NCI-H460 (cell line): ENCODE data around the gene ZNF611. TPM values are rescaled to one million over a fixed set of nuclear protein-coding genes. Genes with fewer than 3 reads are reported as not detected.
"Not testable (repeated sequence)": the region's sequence is repeated elsewhere in the genome, so short reads cannot be mapped to it uniquely, and the experiment has no call there.

ENCODE experiments used
- DNase-seq: peaks from one replicate; pipeline ENCODE4 v3.0.0-alpha.2; 2016; ENCODE audit warnings: low read depth; ENCODE audit errors: extremely low read depth
- total RNA-seq: library from RNA; depleted of rRNA; stranded (reverse); fragments of >200 nt; shearing (Covaris generic); gene quantifications from 2 replicates; pipeline ENCODE4 v1.2.3, GENCODE V29; 2014

ZNF611 gene
- total RNA-seq, 1 experiment from 2014 or later, result 8.2 TPM

DNA sequence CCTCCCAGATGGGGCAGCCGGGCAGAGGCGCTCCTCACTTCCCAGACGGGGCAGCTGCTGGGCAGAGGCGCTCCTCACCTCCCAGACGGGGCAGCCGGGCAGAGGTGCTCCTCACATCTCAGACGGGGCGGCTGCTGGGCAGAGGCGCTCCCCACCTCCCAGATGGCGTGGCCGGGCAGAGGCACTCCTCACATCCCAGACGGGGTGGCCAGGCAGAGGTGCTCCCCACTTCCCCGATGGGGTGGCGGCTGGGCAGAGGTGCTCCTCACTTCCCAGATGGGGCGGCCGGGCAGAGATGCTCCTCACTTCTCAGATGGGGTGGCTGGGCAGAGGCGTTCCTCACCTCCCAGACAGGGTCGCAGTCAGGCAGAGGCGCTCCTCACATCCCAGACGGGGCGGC, 14.3 kb downstream of the ZNF611 start:
- DNase-seq, result not testable (repeated sequence)

DNA sequence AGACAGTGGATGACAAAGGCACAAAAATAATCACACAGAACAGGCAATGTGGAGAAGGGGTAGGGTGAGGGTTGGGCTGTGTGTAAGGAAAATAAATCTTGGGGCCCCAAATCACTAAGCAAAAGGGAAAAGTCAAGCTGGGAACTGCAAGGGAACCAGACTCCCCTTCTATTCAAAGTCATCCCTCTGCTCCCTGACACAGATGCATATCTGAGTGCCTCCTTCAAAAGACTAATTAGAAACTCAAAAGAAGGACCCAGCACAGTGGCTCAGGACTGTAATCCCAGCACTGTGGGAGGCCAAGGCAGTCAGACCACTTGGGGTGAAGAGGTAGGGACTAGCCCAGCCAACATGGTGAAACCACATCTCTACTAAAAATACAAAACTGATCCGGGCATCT, 18.3 kb downstream of the ZNF611 start:
- DNase-seq, result no peak

DNA sequence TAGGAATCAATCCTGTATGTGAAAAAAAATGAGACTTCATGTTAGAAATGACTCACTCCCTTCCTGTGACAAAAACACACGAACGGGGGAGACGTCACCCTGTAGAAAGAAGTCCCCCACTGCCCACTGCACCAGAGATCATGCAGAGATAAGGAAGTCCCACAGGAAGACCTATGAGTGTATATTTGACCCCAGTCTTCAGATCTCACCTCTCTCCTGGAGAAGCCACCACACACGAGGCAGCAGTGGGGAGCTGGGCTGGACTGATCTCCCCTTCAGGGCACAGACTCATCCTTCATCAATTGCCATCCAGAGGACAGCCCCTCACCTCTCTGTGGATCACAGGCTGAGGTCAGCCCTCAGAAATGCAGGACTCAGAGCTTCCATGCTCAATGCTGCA, 18.9 kb downstream of the ZNF611 start:
- not testable (repeated sequence) for DNase-seq

DNA sequence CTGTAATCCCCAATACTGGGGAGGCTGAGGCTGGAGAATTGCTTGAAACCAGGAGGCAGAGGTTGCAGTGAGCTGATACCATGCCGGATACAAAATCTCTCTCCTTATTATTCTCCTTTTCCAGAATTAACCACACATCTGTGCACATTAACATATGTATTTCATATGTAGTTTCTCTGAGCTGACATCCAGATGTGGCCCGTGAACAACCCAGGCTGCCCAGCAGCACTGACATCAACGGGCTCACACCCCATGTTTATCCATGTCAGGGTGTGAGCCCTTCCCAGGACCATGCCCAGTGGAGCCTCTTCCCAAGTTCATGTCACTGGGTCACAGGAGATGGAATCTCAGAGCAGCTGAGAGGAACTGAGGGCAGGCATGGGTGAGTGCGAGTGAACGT, 19.5 kb downstream of the ZNF611 start:
- not testable (repeated sequence) for DNase-seq

DNA sequence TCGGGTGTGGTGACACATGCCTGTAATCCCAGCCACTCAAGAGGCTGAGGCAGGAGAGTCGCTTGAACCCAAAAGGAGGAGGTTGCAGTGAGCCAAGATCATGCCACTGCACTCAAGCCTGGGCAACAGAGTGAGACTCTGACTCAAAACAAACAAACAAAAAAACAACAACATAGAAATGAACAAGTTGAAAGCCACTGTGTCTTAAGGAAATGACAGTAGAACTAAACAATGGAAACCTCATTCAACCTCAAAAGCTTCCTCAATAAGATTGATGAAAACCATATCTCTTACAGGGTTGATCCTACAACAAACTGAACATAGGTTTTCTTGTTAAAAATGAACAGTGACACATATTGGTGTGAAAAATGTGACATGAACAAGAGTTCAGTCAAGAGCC, 21.8 kb downstream of the ZNF611 start:
- not testable (repeated sequence) for DNase-seq

DNA sequence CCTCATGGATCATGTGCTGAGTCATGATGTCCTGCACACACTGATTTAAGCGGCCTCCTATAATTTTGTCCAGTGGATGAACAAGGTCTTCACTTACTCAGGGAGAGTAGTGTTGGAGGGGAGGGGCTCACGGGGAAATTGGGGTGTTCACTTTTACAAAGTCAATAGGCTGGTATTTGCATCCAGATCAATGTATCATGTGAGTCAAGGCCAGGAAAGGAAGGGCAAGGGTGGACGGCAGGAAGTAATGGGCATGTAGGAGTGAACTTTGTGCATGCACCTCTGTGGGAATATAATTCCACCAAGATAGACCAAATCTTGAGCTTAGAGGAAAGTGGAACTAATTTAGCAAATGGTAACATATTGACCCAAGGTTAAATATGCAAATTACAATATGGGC, 23.2 kb downstream of the ZNF611 start:
- DNase-seq, result not testable (repeated sequence)

DNA sequence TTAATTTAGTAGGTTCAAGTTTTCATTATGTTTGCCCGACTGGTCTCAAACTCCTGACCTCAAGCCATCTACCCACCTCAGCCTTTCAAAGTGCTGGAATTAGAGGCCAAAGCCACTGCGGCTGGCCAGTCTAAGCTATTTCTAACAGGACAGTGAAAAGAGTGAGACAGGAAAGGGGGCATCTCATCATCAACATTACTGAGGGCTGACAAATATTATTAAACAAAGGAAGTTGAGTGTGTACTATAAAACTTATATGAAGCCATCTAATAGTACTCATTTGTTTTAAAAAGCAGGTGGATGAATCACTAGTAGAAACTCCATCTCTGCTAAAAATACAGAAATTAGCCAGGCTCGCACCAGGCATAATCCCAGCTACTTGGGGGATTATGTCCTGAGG, 24.3 kb downstream of the ZNF611 start:
- DNase-seq, result no peak

DNA sequence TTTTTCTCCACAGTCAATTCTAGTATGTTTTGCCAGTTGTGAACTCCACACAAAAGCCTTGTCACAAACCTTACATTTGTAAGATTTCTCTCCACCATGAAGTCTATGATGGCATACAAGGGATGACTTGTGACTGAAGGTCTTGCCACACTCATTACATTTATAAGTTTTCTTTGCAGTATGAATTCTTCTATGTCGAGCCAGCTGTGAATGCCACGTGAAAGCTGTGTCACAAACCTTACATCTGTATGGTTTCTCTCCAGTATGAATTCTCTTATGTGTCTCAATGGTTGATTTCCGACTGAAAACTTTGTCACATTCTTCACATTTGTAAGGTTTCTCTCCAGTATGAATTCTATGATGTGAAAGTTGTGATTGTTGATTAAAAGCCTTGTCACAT, 29.2 kb downstream of the ZNF611 start:
- not testable (repeated sequence) for DNase-seq

DNA sequence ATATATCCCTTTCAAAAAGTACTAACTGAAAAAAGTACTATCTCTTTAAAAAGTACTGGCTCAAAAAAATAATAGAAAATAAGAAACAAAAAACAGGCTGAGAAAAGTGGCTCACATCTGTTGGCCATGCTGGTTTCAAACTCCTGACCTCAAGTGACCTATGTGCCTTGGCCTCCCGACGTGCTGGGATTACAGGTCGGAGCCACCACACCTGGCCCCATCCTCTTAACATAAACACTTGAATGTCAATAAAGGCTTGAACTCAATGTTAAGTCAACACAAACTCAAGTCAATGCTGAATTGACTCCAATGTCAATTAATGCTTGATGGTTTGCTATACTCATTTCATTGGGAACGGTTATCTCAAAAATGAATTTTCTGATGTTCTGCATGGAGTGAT, 30.9 kb downstream of the ZNF611 start:
- DNase-seq, result no peak

DNA sequence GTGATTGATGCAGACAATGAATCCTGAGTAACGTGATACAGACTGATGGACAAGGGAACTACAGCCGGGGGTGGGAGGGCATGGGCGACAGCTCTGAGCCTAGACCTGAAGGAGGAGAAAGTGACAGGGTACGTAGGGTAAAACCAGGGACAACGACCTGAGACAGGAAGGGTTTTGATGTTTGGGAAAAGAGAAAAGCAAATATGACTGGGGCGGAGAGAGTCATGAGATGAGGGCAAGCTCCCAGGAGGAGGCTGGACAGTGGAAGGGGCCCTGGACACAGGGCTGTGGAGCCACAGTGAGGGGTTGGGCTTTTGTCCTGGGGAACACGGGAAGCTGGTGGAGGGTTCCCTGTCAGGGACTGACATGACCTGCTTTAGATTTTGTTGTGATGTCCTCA, 34.2 kb downstream of the ZNF611 start:
- no peak for DNase-seq

DNA sequence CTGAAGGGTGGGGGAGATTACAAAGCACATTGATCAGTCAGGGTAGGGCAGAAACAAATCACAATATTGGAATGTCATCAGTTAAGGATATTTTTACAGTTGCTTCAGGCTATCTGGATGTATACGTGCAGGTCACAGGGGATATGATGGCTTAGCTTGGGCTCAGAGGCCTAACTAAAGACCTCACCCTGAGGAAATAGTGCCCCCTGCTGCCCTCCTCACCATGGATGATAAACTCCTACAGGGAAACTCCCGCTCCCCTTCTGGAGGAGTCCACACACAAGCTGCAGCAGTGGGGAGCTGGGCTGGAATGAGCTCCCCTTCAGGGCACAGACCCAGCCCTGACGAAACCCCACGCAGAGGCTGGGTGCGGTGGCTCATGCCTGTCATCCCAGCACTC, 35.3 kb downstream of the ZNF611 start:
- not testable (repeated sequence) for DNase-seq

DNA sequence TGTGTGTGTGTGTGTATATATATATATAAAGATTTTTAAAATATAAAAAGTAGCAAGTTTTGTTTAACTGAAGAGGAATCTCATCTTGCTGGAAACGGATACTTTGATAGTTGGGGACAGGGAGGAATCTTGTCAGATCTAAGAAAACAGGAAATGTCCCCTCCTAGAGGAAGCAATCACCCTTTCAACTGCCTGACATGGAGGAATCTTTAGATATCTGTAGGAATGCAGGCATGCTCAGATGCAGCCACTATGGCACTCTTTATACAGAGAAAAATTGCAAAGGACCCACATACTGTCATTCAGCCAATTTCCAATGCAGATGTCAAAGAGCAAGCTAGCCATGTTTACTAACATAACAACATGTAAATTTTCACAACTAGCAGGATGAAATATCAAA, 38.8 kb downstream of the ZNF611 start:
- DNase-seq, result no peak

DNA sequence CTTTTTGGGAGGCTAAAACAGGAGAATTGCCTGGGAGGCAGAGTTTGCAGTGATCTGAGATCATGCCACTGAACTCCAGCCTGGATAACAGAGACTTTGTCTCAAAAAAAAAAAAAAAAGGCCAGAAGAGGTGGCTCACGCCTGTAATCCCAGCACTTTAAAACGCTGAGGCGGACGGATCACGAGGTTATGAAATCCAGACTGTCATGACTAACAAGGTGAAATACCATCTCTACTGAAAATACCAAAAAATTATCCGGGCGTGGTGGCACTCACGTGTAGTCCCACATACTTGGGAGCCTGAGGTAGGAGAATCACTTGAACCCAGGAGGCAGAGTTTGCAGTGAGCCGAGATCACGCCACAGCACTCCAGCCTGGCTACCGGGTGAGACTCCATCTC, 39.9 kb downstream of the ZNF611 start:
- DNase-seq, result no peak

DNA sequence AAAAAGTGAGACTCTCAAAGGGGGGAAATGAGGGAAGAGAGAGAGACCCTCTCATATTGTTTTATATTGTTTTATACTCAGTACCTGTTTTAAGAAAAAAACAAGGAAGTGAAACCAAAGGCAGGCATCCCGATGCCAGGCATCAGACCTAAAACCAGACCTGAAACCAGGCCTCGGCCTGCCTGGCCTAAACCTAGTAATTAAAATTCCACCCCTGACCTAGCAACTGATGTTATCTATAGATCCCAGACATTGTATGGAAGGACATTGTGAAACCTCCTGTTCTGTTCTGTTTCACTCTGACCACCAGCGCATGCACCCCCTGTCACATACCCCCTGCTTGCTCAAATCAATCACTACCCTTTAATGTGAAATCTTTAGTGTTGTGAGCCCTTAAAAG, 40.6 kb downstream of the ZNF611 start:
- DNase-seq, result not testable (repeated sequence)

DNA sequence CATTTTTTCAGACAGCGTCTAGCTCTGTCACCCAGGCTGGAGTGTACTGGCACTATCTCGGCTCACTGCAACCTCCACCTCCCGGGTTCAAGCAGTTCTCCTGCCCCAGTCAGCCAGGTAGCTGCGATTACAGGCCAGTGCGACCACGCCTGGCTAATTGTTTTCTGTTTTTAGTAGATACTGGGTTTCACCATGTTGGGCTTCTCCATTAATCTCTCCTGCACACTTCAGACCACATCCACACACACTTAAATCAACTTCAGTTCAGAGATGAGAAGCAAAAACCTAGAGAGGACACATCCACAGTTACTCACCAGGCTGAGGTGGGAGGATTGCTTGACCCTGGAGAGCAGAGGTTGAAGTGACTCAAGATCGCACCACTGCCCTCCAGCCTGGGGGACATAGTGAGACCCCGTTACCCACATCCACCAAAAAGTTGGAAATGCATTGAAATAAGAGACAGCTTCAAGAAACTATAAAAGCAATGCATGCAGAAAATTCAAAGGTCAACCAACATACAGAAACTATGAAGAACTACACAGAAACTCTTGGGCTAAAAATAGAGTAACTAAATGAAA, 42.3 kb downstream of the ZNF611 start:
- no peak for DNase-seq

DNA sequence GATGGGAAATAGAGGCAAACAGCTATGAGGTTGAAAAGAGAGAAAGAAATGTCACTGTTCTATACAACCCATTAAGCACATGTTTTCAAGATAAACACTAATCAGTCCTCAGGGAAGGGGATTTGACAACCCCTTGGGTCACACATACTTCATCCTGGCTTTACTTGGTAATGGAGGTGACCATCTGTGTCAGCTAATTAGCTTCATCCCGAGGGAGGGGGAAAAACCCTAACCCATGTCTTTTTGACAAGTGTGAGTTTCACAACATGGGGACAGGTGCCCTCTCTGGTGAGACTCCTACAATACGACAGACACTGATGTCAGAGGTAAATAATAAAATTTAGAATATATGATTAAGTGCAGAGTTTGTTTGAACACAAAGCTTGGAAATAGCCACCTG, 43.1 kb downstream of the ZNF611 start:
- DNase-seq, result no peak

DNA sequence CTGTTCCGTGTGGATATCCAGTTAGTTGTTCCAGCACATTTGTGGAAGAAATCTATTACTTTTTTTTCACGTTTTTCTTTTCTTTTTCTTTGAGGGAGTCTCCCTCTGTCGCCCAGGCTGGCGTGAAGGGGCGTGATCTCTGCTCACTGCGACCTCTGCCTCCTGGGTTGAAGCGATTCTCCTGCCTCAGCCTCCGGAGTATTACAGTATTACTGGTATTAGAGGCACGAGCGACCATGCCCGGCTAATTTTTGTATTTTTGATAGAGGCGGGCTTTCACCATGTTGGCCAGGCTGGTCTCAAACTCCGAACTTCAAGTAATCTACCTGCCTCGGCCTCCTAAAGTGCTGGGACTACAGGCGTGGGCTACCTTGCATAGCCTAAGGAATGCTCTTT, 43.6 kb downstream of the ZNF611 start:
- DNase-seq, result no peak

DNA sequence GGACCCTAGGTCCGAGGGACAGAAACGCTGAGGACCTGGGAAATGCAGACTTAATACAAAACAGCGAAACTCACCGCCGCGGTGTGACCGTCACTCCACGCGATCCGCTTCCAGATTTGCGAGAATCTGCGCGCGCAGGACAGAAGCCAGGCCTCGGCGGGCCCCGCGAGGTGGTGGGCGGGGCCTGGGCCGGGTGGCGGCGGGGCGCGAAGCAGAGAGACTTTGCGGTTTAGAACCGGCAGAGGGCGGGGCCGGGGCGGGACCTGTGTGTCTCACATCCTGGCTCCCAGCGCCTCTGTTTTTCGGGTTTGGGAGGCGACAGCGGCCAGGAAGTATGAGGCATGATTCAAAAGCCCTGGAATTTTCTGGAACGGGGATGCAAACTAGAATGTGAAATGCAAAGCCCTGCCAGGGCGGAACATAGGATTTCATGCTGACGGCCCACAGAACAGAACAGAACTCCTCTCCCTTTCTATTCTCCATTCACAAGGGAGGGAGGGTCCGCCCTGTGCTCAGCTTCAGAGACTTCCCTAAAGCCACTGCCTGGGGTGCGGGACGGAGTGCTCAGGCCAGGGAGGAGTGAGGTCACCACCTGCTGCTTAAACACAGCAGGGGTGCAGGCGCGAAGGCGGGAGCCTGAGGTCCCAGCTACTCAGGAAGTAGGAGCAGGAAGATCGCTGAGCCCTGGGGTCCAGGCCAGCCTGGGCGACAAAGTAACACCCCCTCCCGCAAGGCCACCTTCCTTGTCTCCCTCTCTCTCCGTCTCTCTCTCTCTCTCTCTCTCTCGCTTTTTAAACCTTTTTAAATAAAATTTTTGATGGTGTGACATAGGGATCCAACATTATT, 44.3 kb downstream of the ZNF611 start:
- peak; percentile 76 for DNase-seq

DNA sequence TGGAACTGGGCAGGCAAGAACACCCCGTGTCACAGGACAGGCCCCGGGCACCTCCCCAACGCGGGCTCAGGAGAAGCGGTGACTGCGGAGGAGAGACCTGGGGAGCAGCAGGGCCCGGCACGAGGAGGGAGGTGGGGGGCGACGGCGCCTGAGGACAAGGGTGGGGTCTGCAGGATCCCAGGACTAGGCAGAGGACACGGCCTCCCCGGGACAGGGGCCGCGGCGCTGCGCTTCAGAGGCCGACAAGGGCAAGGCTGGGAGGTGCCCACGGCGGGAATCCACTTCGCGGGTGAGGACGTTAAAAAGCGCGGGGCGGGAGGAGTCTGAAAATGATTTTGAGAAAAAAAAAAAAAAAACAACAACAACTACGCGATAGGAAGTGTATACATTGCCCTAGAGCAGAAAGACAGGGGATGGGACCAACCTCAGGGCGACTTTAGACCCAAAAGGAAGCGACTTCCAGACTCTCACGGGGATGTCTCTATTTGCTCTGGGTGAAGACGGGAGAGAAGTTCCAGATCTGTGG, 44.9 kb downstream of the ZNF611 start:
- DNase-seq, result no peak

DNA sequence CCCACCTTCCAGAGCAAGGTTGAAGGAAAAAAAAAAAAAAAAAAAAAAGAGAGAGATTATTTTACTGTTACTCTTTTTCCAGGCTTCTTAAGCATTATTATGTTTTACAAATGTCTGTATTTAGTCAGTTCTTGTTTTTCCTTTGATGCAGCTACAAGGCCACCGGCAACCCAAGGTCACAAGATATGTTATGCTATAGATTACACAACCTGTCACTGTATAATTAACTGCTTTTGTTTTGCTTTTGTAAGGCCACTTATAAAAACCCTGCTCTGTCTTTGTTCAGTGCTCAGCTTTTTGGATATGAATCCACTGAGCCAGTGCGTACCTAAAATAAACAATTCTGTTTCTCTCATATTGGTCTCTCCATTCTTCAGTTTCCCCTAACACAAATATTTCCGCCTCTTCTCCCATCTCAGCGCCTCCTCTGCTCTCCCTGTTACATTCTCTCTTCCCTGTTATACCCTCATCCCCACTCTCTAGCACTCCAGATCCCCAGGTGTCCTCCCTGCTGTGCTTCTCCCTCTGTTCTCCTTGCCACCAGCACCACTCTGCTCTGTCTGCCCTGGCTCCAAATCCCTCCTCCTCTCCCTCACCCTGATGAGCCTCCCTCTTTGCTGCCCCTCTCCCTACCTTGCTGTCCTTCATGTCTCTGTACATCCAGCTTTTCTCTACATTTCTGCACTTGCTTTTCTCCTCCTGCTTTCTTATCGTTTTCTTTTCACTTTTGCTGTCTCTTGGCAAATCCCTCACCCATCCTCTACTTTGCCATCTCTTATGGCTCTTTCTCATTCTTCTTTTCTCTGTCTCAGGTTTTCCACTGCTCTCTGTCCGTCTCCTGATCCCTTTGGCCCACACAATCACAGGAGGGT, 45.7 kb downstream of the ZNF611 start:
- not testable (repeated sequence) for DNase-seq

DNA sequence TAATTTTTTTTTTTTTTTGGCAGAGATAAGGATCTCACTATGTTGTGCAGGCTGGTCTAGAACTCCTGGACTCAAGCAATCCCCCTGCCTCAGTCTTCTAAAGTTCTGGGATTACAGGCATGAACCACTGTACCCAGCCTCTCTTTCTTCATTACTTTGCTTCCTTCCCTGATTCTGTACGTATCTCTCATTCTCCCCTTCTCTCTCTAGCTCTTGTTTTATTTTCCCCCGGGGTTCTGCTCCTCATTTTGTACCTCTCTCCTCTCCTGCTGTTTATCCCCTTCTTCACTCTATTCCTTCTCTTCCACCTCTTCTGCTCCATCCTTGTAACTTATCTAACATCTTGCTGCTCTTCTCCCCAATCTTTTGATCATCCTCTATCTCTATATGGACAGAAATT, 46.5 kb downstream of the ZNF611 start:
- DNase-seq, result no peak
